ENCODE measurements around the gene BICD2.

DNA sequence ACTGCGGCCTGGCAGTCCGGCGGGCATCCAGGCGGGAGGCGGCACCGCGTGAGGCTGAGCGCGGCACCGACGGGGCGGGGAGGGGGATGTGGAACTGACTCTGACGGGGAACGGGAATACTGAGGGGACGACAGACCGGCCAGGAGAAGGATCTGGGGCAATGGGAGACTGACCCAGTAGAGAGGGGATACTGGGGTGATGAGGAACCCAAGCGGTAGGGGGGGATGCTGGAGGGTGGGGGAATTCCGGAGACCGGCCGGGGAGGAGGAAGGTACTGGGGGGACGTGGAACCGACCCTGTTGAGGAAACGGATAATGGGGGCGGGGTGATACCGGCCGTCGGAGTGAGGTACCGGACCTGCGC, 95.1 kb downstream of the BICD2 start:
- TF ChIP-seq, protein P1, sequence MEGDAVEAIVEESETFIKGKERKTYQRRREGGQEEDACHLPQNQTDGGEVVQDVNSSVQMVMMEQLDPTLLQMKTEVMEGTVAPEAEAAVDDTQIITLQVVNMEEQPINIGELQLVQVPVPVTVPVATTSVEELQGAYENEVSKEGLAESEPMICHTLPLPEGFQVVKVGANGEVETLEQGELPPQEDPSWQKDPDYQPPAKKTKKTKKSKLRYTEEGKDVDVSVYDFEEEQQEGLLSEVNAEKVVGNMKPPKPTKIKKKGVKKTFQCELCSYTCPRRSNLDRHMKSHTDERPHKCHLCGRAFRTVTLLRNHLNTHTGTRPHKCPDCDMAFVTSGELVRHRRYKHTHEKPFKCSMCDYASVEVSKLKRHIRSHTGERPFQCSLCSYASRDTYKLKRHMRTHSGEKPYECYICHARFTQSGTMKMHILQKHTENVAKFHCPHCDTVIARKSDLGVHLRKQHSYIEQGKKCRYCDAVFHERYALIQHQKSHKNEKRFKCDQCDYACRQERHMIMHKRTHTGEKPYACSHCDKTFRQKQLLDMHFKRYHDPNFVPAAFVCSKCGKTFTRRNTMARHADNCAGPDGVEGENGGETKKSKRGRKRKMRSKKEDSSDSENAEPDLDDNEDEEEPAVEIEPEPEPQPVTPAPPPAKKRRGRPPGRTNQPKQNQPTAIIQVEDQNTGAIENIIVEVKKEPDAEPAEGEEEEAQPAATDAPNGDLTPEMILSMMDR (IDR thresholded peaks at IDR 0.05; ENCODE audit: insufficient read depth, low read length, poor library complexity, severe bottlenecking) = no peak
- no peak for TF ChIP-seq EZH2phosphoT487 (conservative IDR thresholded peaks at IDR 0.05; ENCODE audit: low read length)
